ENCODE results near the gene SRA1. TPM values are rescaled to one million over a fixed set of nuclear protein-coding genes. Genes with fewer than 3 reads are reported as not detected.

The SRA1 gene
- total and polyA plus RNA-seq, 2 of the 8 experiments (the other 6 are each of a cell fraction or from before 2014, with no cell fraction given), result 27.4 to 39.4 TPM

DNA sequence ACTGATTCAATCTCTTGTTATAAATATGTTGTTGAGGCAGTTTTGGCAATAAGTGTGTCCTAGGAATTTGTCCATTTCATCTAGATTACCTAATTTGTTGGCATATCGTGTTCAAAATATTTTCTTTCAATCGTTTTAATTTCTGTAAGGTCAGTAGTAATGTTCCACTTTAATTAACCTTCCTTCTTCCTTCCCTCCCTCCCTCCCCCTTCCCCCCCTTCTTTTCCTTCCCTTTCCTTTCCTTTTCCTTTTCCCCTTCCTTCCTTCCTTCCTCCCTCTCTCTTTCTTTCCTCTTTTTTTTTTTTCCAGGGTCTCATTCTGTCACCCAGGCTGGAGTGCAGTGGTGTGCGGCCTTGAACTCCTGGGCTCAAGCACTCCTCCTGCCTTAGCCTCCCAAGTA lies 48.6 kb upstream of the SRA1 start:
- Histone ChIP-seq H3K9ac (replicated peaks in 1 of 4; ENCODE audit: extremely low read depth in 1 of 4, low read depth in 3 of 4, low read length in 3 of 4) (no peak overlapping the region), H3K36me3 (ENCODE audit: control insufficient read depth in 2 of 4, insufficient read depth in 4 of 4, low read length in 3 of 4) (no peaks in the 10 kb centered on the region), H3K4ac (replicated peaks; ENCODE audit: insufficient read length, low read depth, low read length) (no peak overlapping the region), H3K27ac (ENCODE audit: low read depth, low read length) (no peak overlapping the region), H3K79me1 (ENCODE audit: low read depth, low read length) (no peaks in the 10 kb centered on the region), H4K20me1 (replicated peaks in 1 of 2; ENCODE audit: control insufficient read depth in 1 of 2, insufficient read depth in 2 of 2, low read length in 2 of 2) (no peaks in the 10 kb centered on the region), H3K79me2 (ENCODE audit: control insufficient read depth in 1 of 2, insufficient read depth in 2 of 2, low read length in 2 of 2) (no peaks in the 10 kb centered on the region), H3K14ac (ENCODE audit: insufficient read length) (no peak overlapping the region), H2AK5ac (ENCODE audit: low read depth, low read length) (no peak overlapping the region), H2BK15ac (ENCODE audit: low read length) (no peak overlapping the region), H2AFZ (ENCODE audit: low read length) (no peak overlapping the region), H3K9me3 (ENCODE audit: insufficient read depth in 2 of 2, low read depth in 1 of 2, low read length in 1 of 2) (peaks cover 2 to 8% of the 10 kb centered on the region in 2 experiments; a peak in 1 of 4 replicates), H2BK5ac (ENCODE audit: low read depth, low read length) (no peak overlapping the region), H4K91ac (replicated peaks; ENCODE audit: insufficient read length, low read length) (no peak overlapping the region), H3K23ac (ENCODE audit: insufficient read length) (no peak overlapping the region), H2BK12ac (ENCODE audit: low read depth, low read length) (no peak overlapping the region), H3K23me2 (ENCODE audit: low read depth, low read length) (no peaks in the 10 kb centered on the region), H2BK120ac (replicated peaks; ENCODE audit: low read depth, low read length) (no peak overlapping the region), H3K56ac (replicated peaks; ENCODE audit: insufficient read length, low read depth, low read length) (no peak overlapping the region), H3K4me3 (ENCODE audit: extremely low read depth in 1 of 4, insufficient read depth in 2 of 4, low read depth in 3 of 4, low read length in 4 of 4) (no peak overlapping the region), H4K5ac (ENCODE audit: insufficient read length, low read depth, low read length) (no peak overlapping the region), H4K8ac (ENCODE audit: extremely low read depth, insufficient read depth, low read length) (no peak overlapping the region), H3K4me1 (replicated peaks in 1 of 4; ENCODE audit: control insufficient read depth in 3 of 4, insufficient read depth in 4 of 4, low read length in 3 of 4) (no peaks in the 10 kb centered on the region), H2BK20ac (ENCODE audit: low read length) (no peak overlapping the region), H3K18ac (ENCODE audit: extremely low read depth, low read length) (no peak overlapping the region), H3K4me2 (ENCODE audit: insufficient read depth in 1 of 2, low read depth in 2 of 2, low read length in 2 of 2) (no peak overlapping the region), H3K27me3 (replicated peaks in 1 of 4; ENCODE audit: control insufficient read depth in 3 of 4, extremely low read depth in 1 of 4, insufficient read depth in 3 of 4, low read length in 3 of 4) (no peaks in the 10 kb centered on the region)
- ChIA-PET POLR2A (ENCODE audit: partially characterized antibody) (no interaction called here), CTCF (ENCODE audit: partially characterized antibody) (interaction anchor here (0.6 kb wide), 1 partner anchor 12 kb away, joined by 3 read pairs; no protein-coding TSS in a partner anchor)
- DNase-seq (ENCODE audit: low read depth in 1 of 2, low spot score in 2 of 2) (no peak), FAIRE-seq (no peak)
- no peak for TF ChIP-seq EGR1 (IDR thresholded peaks at IDR 0.05; ENCODE audit: borderline replicate concordance, low read depth, low read length)
- TF ChIP-seq GTF2F1 (IDR thresholded peaks at IDR 0.05; ENCODE audit: borderline replicate concordance, low read depth, low read length), result no peak
- TF ChIP-seq EP300 (IDR thresholded peaks at IDR 0.05; ENCODE audit: borderline replicate concordance in 1 of 2, low read depth in 2 of 2, low read length in 2 of 2), result no peak
- no peak for TF ChIP-seq TEAD4 (IDR thresholded peaks at IDR 0.05; ENCODE audit: low read depth, low read length)
- no peak for TF ChIP-seq SP1 (IDR thresholded peaks at IDR 0.05; ENCODE audit: low read depth, low read length)
- TF ChIP-seq RXRA (IDR thresholded peaks at IDR 0.05; ENCODE audit: insufficient read depth, low read depth, low read length), result no peak
- no peak for TF ChIP-seq SAP30 (IDR thresholded peaks at IDR 0.05; ENCODE audit: insufficient read depth, insufficient replicate concordance, low read length)
- TF ChIP-seq POLR2AphosphoS5 (IDR thresholded peaks at IDR 0.05; ENCODE audit: low read depth, low read length), result no peak
- TF ChIP-seq YY1 (IDR thresholded peaks at IDR 0.05; ENCODE audit: low read depth, low read length), result no peak
- TF ChIP-seq NRF1 (IDR thresholded peaks at IDR 0.05; ENCODE audit: low read depth, low read length), result no peak
- TF ChIP-seq SP2 (IDR thresholded peaks at IDR 0.05; ENCODE audit: low read length), result no peak
- no peak for TF ChIP-seq RAD21 (IDR thresholded peaks at IDR 0.05 in 1 of 2, conservative IDR thresholded peaks at IDR 0.05 in 1 of 2; ENCODE audit: low read depth in 2 of 2, low read length in 2 of 2)
- TF ChIP-seq TCF12 (IDR thresholded peaks at IDR 0.05; ENCODE audit: low read depth, low read length), result no peak
- TF ChIP-seq CHD2 (IDR thresholded peaks at IDR 0.05; ENCODE audit: low read length), result no peak
- no peak for TF ChIP-seq ZNF274 (IDR thresholded peaks at IDR 0.05; ENCODE audit: borderline replicate concordance, extremely low read depth, low read length)
- WGBS, 2 experiments (ENCODE audit: extremely low coverage in 1 of 2, insufficient coverage in 1 of 2, insufficient read length in 1 of 2, insufficient replicate concordance in 2 of 2, low coverage in 1 of 2, low lambda C conversion rate in 2 of 2, missing lambda C conversion rate in 1 of 2), result 94% methylated on average over 3 of the region's 3 CpGs; no CpG with 5 or more reads in 1 of the 2 experiments

All from H1 (cell line).